ENCODE data around the gene SRC. TPM values are rescaled to one million over a fixed set of nuclear protein-coding genes. Genes with fewer than 3 reads are reported as not detected.

SRC gene
- total RNA-seq, 2 donors from 2014 or later: 25.9 to 35.3 TPM

GRCh38 chr20:37438464-37439222 is 92.7 kb downstream of the SRC start:
- DNase-seq (no peak), ATAC-seq (no peak)
- no peaks in the 10 kb centered on the region for H3K4me1 ChIP-seq
- H3K9me3 ChIP-seq: no peaks in the 10 kb centered on the region
- TF ChIP-seq POLR2A (IDR thresholded peaks at IDR 0.05) (no peak), CTCF (IDR thresholded peaks at IDR 0.05) (no peak)
- 75 to 76% methylated on average over 19 to 24 of the region's 25 CpGs for WGBS, 2 donors
- H3K27ac ChIP-seq: no peak overlapping the region
- no peaks in the 10 kb centered on the region for H3K27me3 ChIP-seq
- H3K36me3 ChIP-seq (replicated peaks in 1 of 2; ENCODE audit: insufficient read depth in 1 of 2, low read depth in 2 of 2): no peaks in the 10 kb centered on the region
- H3K4me3 ChIP-seq: no peak overlapping the region
- intact Hi-C loops (cut with DNase I): no loop called here

- ATAC-seq (no peak), DNase-seq (no peak)
- Histone ChIP-seq H3K36me3 (replicated peaks in 1 of 2; ENCODE audit: insufficient read depth in 1 of 2, low read depth in 2 of 2) (no peaks in the 10 kb centered on the region), H3K27ac (no peak overlapping the region), H3K9me3 (no peaks in the 10 kb centered on the region), H3K4me3 (no peak overlapping the region), H3K4me1 (no peaks in the 10 kb centered on the region), H3K27me3 (no peaks in the 10 kb centered on the region)
- TF ChIP-seq POLR2A (IDR thresholded peaks at IDR 0.05): no peak
- TF ChIP-seq CTCF (IDR thresholded peaks at IDR 0.05): no peak
- intact Hi-C loops (cut with DNase I): no loop called here
- WGBS, 2 donors: 51 to 55% methylated on average over 22 of the region's 23 CpGs
Measured at GRCh38 chr20:37439223-37439933, 93.4 kb downstream of the SRC start.

- Histone ChIP-seq H3K27ac (no peak overlapping the region), H3K4me3 (no peak overlapping the region), H3K27me3 (no peaks in the 10 kb centered on the region), H3K4me1 (no peaks in the 10 kb centered on the region), H3K36me3 (replicated peaks in 1 of 2; ENCODE audit: insufficient read depth in 1 of 2, low read depth in 2 of 2) (no peaks in the 10 kb centered on the region), H3K9me3 (no peaks in the 10 kb centered on the region)
- WGBS, 2 donors: 82 to 91% methylated on average over 4 of the region's 4 CpGs
- no peak for TF ChIP-seq CTCF (IDR thresholded peaks at IDR 0.05)
- no peak for TF ChIP-seq POLR2A (IDR thresholded peaks at IDR 0.05)
- ATAC-seq (no peak), DNase-seq (no peak)
- intact Hi-C loops (cut with DNase I): no loop called here
Measured at GRCh38 chr20:37441023-37441422, 95.1 kb downstream of the SRC start.

GRCh38 chr20:37442547-37442946 is 96.6 kb downstream of the SRC start:
- Histone ChIP-seq H3K27ac (no peak overlapping the region), H3K27me3 (no peaks in the 10 kb centered on the region), H3K4me1 (no peaks in the 10 kb centered on the region), H3K36me3 (replicated peaks in 1 of 2; ENCODE audit: insufficient read depth in 1 of 2, low read depth in 2 of 2) (no peaks in the 10 kb centered on the region), H3K4me3 (no peak overlapping the region), H3K9me3 (no peaks in the 10 kb centered on the region)
- DNase-seq: no peak
- ATAC-seq: no peak
- WGBS, 2 donors: 55 to 68% methylated on average over 1 of the region's 1 CpG
- intact Hi-C loops (cut with DNase I): no loop called here
- TF ChIP-seq POLR2A (IDR thresholded peaks at IDR 0.05): no peak
- TF ChIP-seq CTCF (IDR thresholded peaks at IDR 0.05): no peak

Measured in body of pancreas (tissue), 4 donors.